Hindlimb muscle (tissue), 1 donor: Measurements from ENCODE around the gene LMX1B. TPM values are rescaled to one million over a fixed set of nuclear protein-coding genes. Genes with fewer than 3 reads are reported as not detected.

Experiments
- DNase-seq: peaks from one replicate; pipeline ENCODE4 v3.0.0-alpha.2; 2013
- polyA plus RNA-seq: library from polyadenylated mRNA; unstranded; fragments of 120-200 nt; gene quantifications from one replicate; pipeline ENCODE4 v1.2.1, GENCODE V29; 2013; ENCODE audit not compliant: insufficient read length

Gene LMX1B
- polyA plus RNA-seq, 1 donor: 0.28 TPM

- no peak for DNase-seq
These were observed 7.8 kb upstream of the LMX1B start for GRCh38 chr9:126605792-126606482.

GRCh38 chr9:126606483-126606870 lies 7.3 kb upstream of the LMX1B start:
- DNase-seq: no peak

GRCh38 chr9:126607086-126607485 lies 6.6 kb upstream of the LMX1B start:
- no peak for DNase-seq

GRCh38 chr9:126607731-126608130 lies 6.0 kb upstream of the LMX1B start:
- no peak for DNase-seq

- no peak for DNase-seq
These were observed 5.2 kb upstream of the LMX1B start for GRCh38 chr9:126608551-126608950.

- DNase-seq: no peak
These were observed 4.5 kb upstream of the LMX1B start for GRCh38 chr9:126609191-126609590.

- DNase-seq: no peak
These were observed 3.9 kb upstream of the LMX1B start for GRCh38 chr9:126609711-126610388.

- DNase-seq: no peak
These were observed 2.5 kb upstream of the LMX1B start for GRCh38 chr9:126611193-126611591.

- DNase-seq: peak; percentile 74
These were observed 2.0 kb upstream of the LMX1B start for GRCh38 chr9:126611592-126612325.

GRCh38 chr9:126612326-126612812 lies 1.4 kb upstream of the LMX1B start:
- no peak for DNase-seq

- no peak for DNase-seq
These were observed 701 bp upstream of the LMX1B start for GRCh38 chr9:126612813-126613641.

GRCh38 chr9:126614088-126614454 lies 343 bp downstream of the LMX1B start:
- no peak for DNase-seq

- no peak for DNase-seq
These were observed 922 bp downstream of the LMX1B start for GRCh38 chr9:126614455-126615244.

- DNase-seq: no peak
These were observed 1.6 kb downstream of the LMX1B start for GRCh38 chr9:126615245-126615790.

- no peak for DNase-seq
These were observed 2.2 kb downstream of the LMX1B start for GRCh38 chr9:126615791-126616447.

- no peak for DNase-seq
These were observed 2.8 kb downstream of the LMX1B start for GRCh38 chr9:126616521-126616976.

GRCh38 chr9:126617003-126617822 lies 3.5 kb downstream of the LMX1B start:
- DNase-seq: no peak

- DNase-seq: no peak
These were observed 4.1 kb downstream of the LMX1B start for GRCh38 chr9:126617823-126618165.

GRCh38 chr9:126618190-126618584 lies 4.5 kb downstream of the LMX1B start:
- no peak for DNase-seq
